Heart left ventricle (tissue), 16 donors: ENCODE measurements around the gene SOWAHC. TPM values are rescaled to one million over a fixed set of nuclear protein-coding genes. Genes with fewer than 3 reads are reported as not detected.

ENCODE experiments used
- ATAC-seq, 4 donors: fragments of 200-7000 bp; cut with Tn5 transposase; one replicate each; pipeline ENCODE4 v1.9.1; 2020 to 2022; ENCODE audit warnings: moderate library complexity in 4 of 4, mild to moderate bottlenecking in 3 of 4, moderate number of reproducible peaks in 1 of 4
- DNase-seq, 5 donors: peaks; one replicate each; pipeline ENCODE4 v3.0.0-alpha.2; 2020
- H3K27ac ChIP-seq, 12 donors: fragments of 200-600 bp; sonication (generic) in 4 of 12; one replicate each; pipeline versions ENCODE4 v1.5.0 to v1.8.0; 2016 to 2022; ENCODE audit warnings: mild to moderate bottlenecking in 2 of 12
- H3K27me3 ChIP-seq, 9 donors: fragments of 200-600 bp; sonication (generic) in 2 of 9; one replicate each; pipeline versions ENCODE4 v1.5.1 to v1.8.0; 2016 to 2022; ENCODE audit warnings: mild to moderate bottlenecking in 3 of 9
- H3K36me3 ChIP-seq, 9 donors: fragments of 200-600 bp; sonication (generic) in 2 of 9; one replicate each; pipeline versions ENCODE4 v1.5.0 to v1.8.0; 2018 to 2022; ENCODE audit warnings: mild to moderate bottlenecking in 2 of 9
- H3K4me1 ChIP-seq, 12 donors: fragments of 200-600 bp; sonication (generic) in 4 of 12; one replicate each; pipeline versions ENCODE4 v1.5.0 to v1.8.0; 2016 to 2022; ENCODE audit warnings: mild to moderate bottlenecking in 3 of 12
- H3K4me3 ChIP-seq, 12 donors: fragments of 200-600 bp; sonication (generic) in 4 of 12; one replicate each; pipeline versions ENCODE4 v1.5.0 to v1.8.0; 2017 to 2022; ENCODE audit warnings: mild to moderate bottlenecking in 9 of 12, moderate library complexity in 4 of 12
- H3K9me3 ChIP-seq, 12 donors: fragments of 200-600 bp; sonication (generic) in 4 of 12; one replicate each; pipeline versions ENCODE4 v1.5.0 to v1.8.0; 2016 to 2022; ENCODE audit warnings: mild to moderate bottlenecking in 1 of 12
- POLR2A ChIP-seq, 2 donors: fragments of 450-650 bp; IDR thresholded peaks; one replicate each; pipeline ENCODE4 v1.6.1; 2017; ENCODE audit warnings: antibody characterized with exemption in 2 of 2, mild to moderate bottlenecking in 2 of 2, moderate library complexity in 2 of 2
- WGBS, 4 donors: extraction: QIAGEN DNeasy Blood & Tissue Kit in 2 of 4; methylation state at CpG; one replicate each; pipeline versions ENCODE4 v1.1.5 to v1.1.7; 2013 to 2018; 5-methylcytosine and 5-hydroxymethylcytosine counted together
- intact Hi-C, 10 donors: fragments of 100-400 bp; cut with DNase I; formaldehyde crosslinking; loops; one replicate each; pipeline versions ENCODE4 v1.11.1 to v1.14.2; 2022
- polyA plus RNA-seq, 2 donors: library from polyadenylated mRNA; stranded (reverse); fragments of 200-250 nt; gene quantifications; one replicate each; pipeline ENCODE4 v1.2.3, GENCODE V29; 2013
- total RNA-seq, 9 donors: library from RNA; depleted of rRNA in 2 of 9; stranded (reverse); fragments of >200 nt in 2 of 9; fragmentation: NEBNext Ultra II Directional in 3 of 9; extraction: Animal tissue kit (Norgen Biotek cat#: 25700) in 3 of 9; gene quantifications; one replicate each; pipeline versions ENCODE4 v1.1.0 to v1.2.4, GENCODE V29; 2016 to 2023
- TF ChIP-seq, protein P1 (sequence below), 12 donors: fragments of 200-600 bp; sonication (generic) in 4 of 12; IDR thresholded peaks; one replicate each; pipeline versions ENCODE4 v1.5.0 to v1.8.0; 2018 to 2022; ENCODE audit warnings: antibody characterized with exemption in 12 of 12, mild to moderate bottlenecking in 5 of 12
- donor health status: ischemic (EF 13 %, LVEDD 7.1; RV severe dilation, severe dysfunction).
- donor health status: healthy with polysubstance abuse.
- donor health status: DM: no; HTN: yes; CAD: no.
- donor health status: DM: no; HTN: no; CAD: no.
- donor health status: ischemic (EF 25% LVEDD 6.9; RV normal size, moderate dysfunction).
- donor health status: ischemic (EF 25% LVEDD 5.7; RV mildly dilated, moderate dysfunction).
- donor health status: healthy.
- donor health status: DM: yes; HTN: yes; CAD: no.
- donor health status: ischemic (EF 35%, LVEDD 5.7; RV mildly dilated, moderate dysfunction).
- donor health status: nonischemic (EF 11% LVEDD 7.7; RV severe dilation, severe dysfunction).
- donor health status: DM: yes; HTN: yes; CAD: no.
- donor health status: PGD.
- donor health status: ischemic (EF 29% LVEDD 5.4; RV normal size, mild dysfunction).
- donor health status: nonischemic (EF 23%, LVEDD 6.1; RV moderate dilation, normal function).

SOWAHC gene
- total and polyA plus RNA-seq, 11 donors = 0.91 to 4.2 (median 1.8) TPM

DNA sequence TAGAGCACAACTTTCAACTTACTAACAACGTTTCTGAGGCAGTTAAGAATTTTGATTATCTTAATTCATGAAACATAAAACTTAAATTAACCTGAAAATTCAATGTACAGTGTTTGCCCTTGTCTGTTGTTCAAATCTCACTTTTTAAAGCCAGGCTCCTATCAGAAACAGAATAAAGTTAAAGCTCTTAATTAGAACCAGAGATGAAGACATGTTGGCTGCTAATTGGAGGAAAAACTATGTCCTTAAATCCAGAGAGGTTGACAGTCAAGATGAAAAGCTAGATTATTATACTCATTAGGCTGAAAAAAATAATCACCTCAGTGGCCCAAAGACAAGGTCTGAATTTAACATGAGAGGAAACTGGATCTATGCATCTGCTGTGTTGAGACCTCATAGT is 52.3 kb downstream of the SOWAHC start:
- Histone ChIP-seq H3K4me3 (no peak overlapping the region), H3K4me1 (peaks cover 0 to 12% (median 7%) of the 10 kb centered on the region in 12 donors), H3K27me3 (no peaks in the 10 kb centered on the region), H3K36me3 (no peaks in the 10 kb centered on the region), H3K27ac (no peak overlapping the region), H3K9me3 (no peaks in the 10 kb centered on the region)
- no peak for DNase-seq
- WGBS, 4 donors = 82 to 86% (median 84%) methylated on average over 1 of the region's 1 CpG
- ATAC-seq = no peak
- intact Hi-C loops = loop anchor here in 1 of 10 donors (10.0 kb wide), 1 partner anchor 52 kb away; the partner anchor contains the start of genes SEPTIN10 and SOWAHC
- no peak for TF ChIP-seq POLR2A (IDR thresholded peaks at IDR 0.05)
- TF ChIP-seq, protein P1, sequence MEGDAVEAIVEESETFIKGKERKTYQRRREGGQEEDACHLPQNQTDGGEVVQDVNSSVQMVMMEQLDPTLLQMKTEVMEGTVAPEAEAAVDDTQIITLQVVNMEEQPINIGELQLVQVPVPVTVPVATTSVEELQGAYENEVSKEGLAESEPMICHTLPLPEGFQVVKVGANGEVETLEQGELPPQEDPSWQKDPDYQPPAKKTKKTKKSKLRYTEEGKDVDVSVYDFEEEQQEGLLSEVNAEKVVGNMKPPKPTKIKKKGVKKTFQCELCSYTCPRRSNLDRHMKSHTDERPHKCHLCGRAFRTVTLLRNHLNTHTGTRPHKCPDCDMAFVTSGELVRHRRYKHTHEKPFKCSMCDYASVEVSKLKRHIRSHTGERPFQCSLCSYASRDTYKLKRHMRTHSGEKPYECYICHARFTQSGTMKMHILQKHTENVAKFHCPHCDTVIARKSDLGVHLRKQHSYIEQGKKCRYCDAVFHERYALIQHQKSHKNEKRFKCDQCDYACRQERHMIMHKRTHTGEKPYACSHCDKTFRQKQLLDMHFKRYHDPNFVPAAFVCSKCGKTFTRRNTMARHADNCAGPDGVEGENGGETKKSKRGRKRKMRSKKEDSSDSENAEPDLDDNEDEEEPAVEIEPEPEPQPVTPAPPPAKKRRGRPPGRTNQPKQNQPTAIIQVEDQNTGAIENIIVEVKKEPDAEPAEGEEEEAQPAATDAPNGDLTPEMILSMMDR (IDR thresholded peaks at IDR 0.05) = no peak

Other genes starting within 250 kb of the SOWAHC start
- 10 to 100 TPM; 35.4 to 84.6 (median 50.0) TPM for gene SEPTIN10, start 398 bp upstream of the SOWAHC start, total RNA-seq
- 10 to 100 TPM; 13.5 to 38.8 TPM for gene SEPTIN10, start 398 bp upstream of the SOWAHC start, polyA plus RNA-seq
- gene RGPD5, start 179.9 kb downstream of the SOWAHC start, total RNA-seq = 10 to 100 TPM in 8 of 9 donors, 1 to 10 TPM in 1; 8.4 to 35.4 (median 16.2) TPM
- gene RGPD5, start 179.9 kb downstream of the SOWAHC start, polyA plus RNA-seq = 1 to 10 TPM; 3.9 to 9.4 TPM